Skin of body (tissue), 2 donors: Measurements from ENCODE around the gene AP4M1. TPM values are rescaled to one million over a fixed set of nuclear protein-coding genes. Genes with fewer than 3 reads are reported as not detected.

Experiments
- DNase-seq: peaks from one replicate; lab custom pipeline; 2025; lab: John Stamatoyannopoulos, UW
- total RNA-seq: library from RNA; depleted of rRNA; stranded (reverse); fragments of >200 nt; gene quantifications from one replicate; pipeline ENCODE4 v1.2.3, GENCODE V29; 2014

The AP4M1 gene
- 12.8 TPM for total RNA-seq

- peak; percentile 97 for DNase-seq
Observed at GRCh38 chr7:100101016-100101862, at the start of gene AP4M1, which contains the start of gene MCM7. Gene AP4M1, plus strand, starts transcription at chr7:100101643. Its CDS starts 72 bp downstream, at chr7:100101715. Gene MCM7, minus strand, starts transcription at chr7:100101397. Its CDS starts 103 bp downstream, at chr7:100101294.

GRCh38 chr7:100053215-100053614 lies 48.2 kb upstream of the AP4M1 start:
- DNase-seq, result peak; percentile 40

GRCh38 chr7:100057006-100057405 lies 44.4 kb upstream of the AP4M1 start:
- no peak for DNase-seq

- DNase-seq, result no peak
Observed at GRCh38 chr7:100059251-100059739, 42.1 kb upstream of the AP4M1 start.

GRCh38 chr7:100061518-100062193 lies 39.8 kb upstream of the AP4M1 start:
- DNase-seq, result no peak

GRCh38 chr7:100063376-100063775 lies 38.1 kb upstream of the AP4M1 start:
- DNase-seq, result no peak

GRCh38 chr7:100064162-100064561 lies 37.3 kb upstream of the AP4M1 start:
- no peak for DNase-seq

- DNase-seq, result no peak
Observed at GRCh38 chr7:100065452-100066186, 35.8 kb upstream of the AP4M1 start.

GRCh38 chr7:100066953-100067352 lies 34.5 kb upstream of the AP4M1 start:
- no peak for DNase-seq

- no peak for DNase-seq
Observed at GRCh38 chr7:100069991-100070390, 31.5 kb upstream of the AP4M1 start.

- DNase-seq, result no peak
Observed at GRCh38 chr7:100071018-100071723, 30.3 kb upstream of the AP4M1 start.

GRCh38 chr7:100072462-100072861 lies 29.0 kb upstream of the AP4M1 start:
- DNase-seq, result no peak

- DNase-seq, result no peak
Observed at GRCh38 chr7:100074841-100075240, 26.6 kb upstream of the AP4M1 start.

GRCh38 chr7:100075418-100075817 lies 26.0 kb upstream of the AP4M1 start:
- no peak for DNase-seq

GRCh38 chr7:100077205-100077604 lies 24.2 kb upstream of the AP4M1 start:
- no peak for DNase-seq

- DNase-seq, result no peak
Observed at GRCh38 chr7:100079024-100079560, 22.4 kb upstream of the AP4M1 start.

- no peak for DNase-seq
Observed at GRCh38 chr7:100080907-100081534, 20.4 kb upstream of the AP4M1 start.

GRCh38 chr7:100081535-100082102 lies 19.8 kb upstream of the AP4M1 start, which contains the start of gene ZNF3:
Gene ZNF3, minus strand, starts transcription at chr7:100081723. Its CDS starts 4,366 bp downstream, at chr7:100077357.
- DNase-seq, result peak; percentile 99

GRCh38 chr7:100082978-100083377 lies 18.5 kb upstream of the AP4M1 start:
- no peak for DNase-seq

GRCh38 chr7:100085515-100085914 lies 15.9 kb upstream of the AP4M1 start:
- no peak for DNase-seq
